ENCODE measurements around the gene IGF1R. TPM values are rescaled to one million over a fixed set of nuclear protein-coding genes. Genes with fewer than 3 reads are reported as not detected.

The IGF1R gene
- total and polyA plus RNA-seq, 5 experiments from 2014 or later = 2.5 to 122 (median 6.3) TPM

DNA sequence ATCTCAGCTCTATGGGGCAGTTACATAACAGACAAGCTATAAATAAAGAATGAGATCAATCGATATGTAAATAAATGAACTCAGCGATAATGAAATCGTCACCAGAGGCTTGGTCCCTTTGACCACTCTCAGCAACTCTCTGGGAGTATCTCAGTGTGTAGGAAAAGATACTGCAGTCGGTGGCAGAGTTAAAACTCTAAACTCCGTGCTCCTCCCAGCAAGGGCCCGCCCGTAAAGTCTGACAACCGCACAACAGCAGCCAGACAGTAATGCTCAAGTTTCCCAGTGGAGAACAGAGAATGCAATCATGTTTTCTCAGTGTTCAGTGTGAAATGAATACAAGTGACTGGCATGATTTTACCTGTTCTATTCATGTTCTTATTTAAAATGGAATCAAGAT, 28.3 kb upstream of the IGF1R start:
- POLR2A ChIA-PET = no interaction called here
- Mint-ChIP-seq H3K4me3 (no peak overlapping the region), H3K9me3 (no peaks in the 10 kb centered on the region), H3K27me3 (peaks cover 10 to 47% (median 23%) of the 10 kb centered on the region in 5 donors), H3K4me1 (no peaks in the 10 kb centered on the region), H3K27ac (no peak overlapping the region), H3K36me3 (peaks cover 0 to 1% (median 0%) of the 10 kb centered on the region in 3 donors)
- ATAC-seq (no peak), DNase-seq (no peak)

DNA sequence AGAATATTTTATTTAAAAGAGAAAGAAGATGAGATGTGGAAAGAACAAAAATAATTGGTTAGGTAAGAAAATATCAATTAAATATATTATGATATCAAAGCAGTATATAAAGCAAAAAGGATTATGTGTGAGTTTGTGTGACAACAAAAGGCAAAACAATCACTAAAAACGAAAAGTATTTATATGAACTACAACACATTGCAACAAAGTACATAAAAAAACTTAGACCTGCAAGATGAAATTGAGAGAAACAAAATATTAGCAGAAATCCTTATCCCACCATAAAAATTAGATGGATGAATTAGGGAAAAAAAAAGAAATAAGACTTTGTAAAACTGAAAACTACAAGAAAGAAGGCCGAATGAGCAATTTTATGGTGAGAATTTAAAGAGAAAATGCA, 27.3 kb upstream of the IGF1R start:
- Mint-ChIP-seq H3K4me1 (no peaks in the 10 kb centered on the region), H3K27ac (no peak overlapping the region), H3K27me3 (peaks cover 10 to 44% (median 23%) of the 10 kb centered on the region in 5 donors), H3K9me3 (no peaks in the 10 kb centered on the region), H3K4me3 (no peak overlapping the region), H3K36me3 (peaks cover 0 to 1% (median 0%) of the 10 kb centered on the region in 3 donors)
- DNase-seq (no peak), ATAC-seq (no peak)
- POLR2A ChIA-PET = no interaction called here

DNA sequence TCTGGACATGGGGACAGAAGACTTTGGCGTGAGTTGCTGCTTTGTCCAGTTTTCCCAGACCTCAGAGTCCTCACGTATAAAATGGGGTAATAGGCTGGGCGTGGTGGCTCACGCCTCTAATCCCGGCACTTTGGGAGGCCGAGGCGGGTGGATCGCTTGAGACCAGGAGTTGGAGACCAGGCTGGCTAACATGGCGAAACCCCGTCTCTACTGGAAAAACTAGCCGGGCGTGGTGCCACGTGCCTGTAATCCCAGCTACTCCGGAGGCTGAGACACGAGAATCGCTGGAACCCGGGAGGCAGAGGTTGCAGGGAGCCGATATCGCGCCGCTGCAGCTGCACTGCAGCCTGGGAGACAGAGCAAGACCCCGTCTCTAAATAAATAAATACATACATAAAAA, 22.7 kb upstream of the IGF1R start:
- POLR2A ChIA-PET = no interaction called here
- ATAC-seq = no peak
- DNase-seq = no peak
- H3K27me3 Mint-ChIP-seq = peaks cover 4 to 16% (median 6%) of the 10 kb centered on the region in 5 donors
- peaks cover 0 to 1% (median 0%) of the 10 kb centered on the region in 3 donors for H3K36me3 Mint-ChIP-seq
- H3K4me3 Mint-ChIP-seq = no peak overlapping the region
- no peak overlapping the region for H3K27ac Mint-ChIP-seq
- no peaks in the 10 kb centered on the region for H3K9me3 Mint-ChIP-seq
- no peaks in the 10 kb centered on the region for H3K4me1 Mint-ChIP-seq

DNA sequence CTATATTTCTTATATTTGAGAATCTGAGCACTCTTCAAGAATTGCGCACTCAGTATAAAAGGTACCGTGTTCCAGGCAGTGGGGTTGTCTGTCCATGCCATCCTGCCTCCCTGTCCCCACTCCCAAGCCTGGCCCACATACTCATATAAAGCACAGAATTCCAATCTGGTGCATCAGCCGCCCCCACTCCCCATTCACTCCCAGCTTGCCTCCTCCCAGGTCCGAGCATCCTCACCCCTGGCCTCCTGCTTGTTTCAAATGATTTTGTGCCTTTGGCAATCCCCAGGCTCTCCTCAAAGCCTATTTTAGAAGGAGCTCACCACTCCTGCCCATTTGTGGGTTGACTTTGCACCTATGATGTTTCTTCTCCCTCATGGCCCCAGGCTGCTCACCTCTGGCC, 22.2 kb upstream of the IGF1R start:
- Mint-ChIP-seq H3K9me3 (no peaks in the 10 kb centered on the region), H3K27ac (no peak overlapping the region), H3K36me3 (peaks cover 0 to under 1% (median 0%) of the 10 kb centered on the region in 3 donors), H3K4me1 (no peaks in the 10 kb centered on the region), H3K4me3 (no peak overlapping the region), H3K27me3 (peaks cover 2 to 15% (median 4%) of the 10 kb centered on the region in 5 donors)
- ATAC-seq (no peak), DNase-seq (no peak)
- POLR2A ChIA-PET = no interaction called here

DNA sequence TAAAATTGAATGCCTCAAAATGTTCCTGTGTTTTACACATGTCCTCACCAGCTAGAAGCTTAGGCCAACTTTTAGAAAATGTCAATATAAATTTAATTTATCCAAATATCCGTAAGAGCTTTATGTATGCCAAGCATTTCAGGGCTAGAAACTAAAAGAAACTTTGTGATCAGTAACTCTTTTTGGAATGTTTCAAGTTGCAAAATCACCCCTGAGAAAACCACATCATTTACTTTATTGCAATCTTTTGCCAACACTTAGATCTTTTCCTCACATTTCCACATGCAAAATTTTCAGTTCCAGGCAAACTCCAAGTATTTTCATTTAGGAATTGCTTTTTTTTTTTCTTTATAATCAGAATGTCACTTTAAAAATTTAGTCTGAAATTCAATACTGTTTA, 20.1 kb upstream of the IGF1R start:
- DNase-seq (no peak), ATAC-seq (no peak)
- H3K4me3 Mint-ChIP-seq = no peak overlapping the region
- POLR2A ChIA-PET = no interaction called here
- H3K4me1 Mint-ChIP-seq = no peaks in the 10 kb centered on the region
- peaks cover 0 to 14% (median 0%) of the 10 kb centered on the region in 5 donors for H3K27me3 Mint-ChIP-seq
- H3K36me3 Mint-ChIP-seq = no peaks in the 10 kb centered on the region
- H3K27ac Mint-ChIP-seq = no peak overlapping the region
- H3K9me3 Mint-ChIP-seq = no peaks in the 10 kb centered on the region

DNA sequence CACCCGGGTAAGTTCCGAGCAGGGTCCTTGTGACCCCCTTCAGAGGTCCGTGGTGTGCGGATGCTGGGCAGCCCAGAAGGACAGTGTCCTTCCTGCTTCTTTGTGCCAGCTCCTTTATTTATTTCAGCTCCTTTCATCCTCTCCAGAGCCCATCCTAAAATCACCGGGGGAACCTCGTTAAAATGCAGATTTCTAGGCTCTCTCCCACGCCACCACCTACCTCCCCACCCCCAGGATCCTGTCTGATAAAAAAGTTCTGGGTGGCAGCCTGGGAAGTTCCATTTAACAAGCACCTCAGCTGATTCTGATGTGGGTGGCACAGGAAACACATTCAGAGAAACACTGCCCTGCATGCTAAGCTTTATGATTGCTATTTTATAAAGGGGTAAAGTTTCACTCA, 12.5 kb upstream of the IGF1R start:
- Mint-ChIP-seq H3K27me3 (peaks cover 0 to 14% (median 0%) of the 10 kb centered on the region in 5 donors), H3K36me3 (no peaks in the 10 kb centered on the region), H3K27ac (peak overlapping the region in 4 of 10 donors; percentile 76 to 84 (median 80)), H3K9me3 (no peaks in the 10 kb centered on the region), H3K4me3 (peak overlapping the region in 9 of 10 donors; percentile 12 to 75 (median 36)), H3K4me1 (peaks cover 7 to 20% (median 15%) of the 10 kb centered on the region in 4 donors)
- peak; percentile 52 to 68 for ATAC-seq
- POLR2A ChIA-PET = interaction anchor here (2.9 kb wide), 1 partner anchor 12 kb away, joined by 20 read pairs; the partner anchor contains the start of gene IGF1R
- DNase-seq = peak in 2 of 10 donors; percentile 21 to 39

DNA sequence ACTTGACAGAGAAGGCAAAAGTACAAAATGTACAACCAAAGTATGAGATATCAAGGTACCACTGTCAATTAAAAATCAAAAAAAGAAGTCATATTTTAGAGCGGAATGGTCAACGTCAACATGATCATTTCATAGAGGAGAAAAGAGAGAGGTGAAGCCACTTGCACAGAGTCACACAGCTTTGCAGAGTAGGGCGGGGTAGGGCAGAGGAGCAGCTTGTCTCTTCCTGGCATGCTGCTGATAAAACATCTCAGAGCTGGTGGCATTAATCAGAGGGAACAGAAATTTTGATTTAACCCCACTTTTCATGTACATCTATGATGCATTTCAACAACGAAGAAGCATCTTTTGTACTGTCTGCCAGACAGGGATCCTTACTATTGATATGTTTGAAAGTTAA, 5.2 kb upstream of the IGF1R start:
- H3K27ac Mint-ChIP-seq = peak overlapping the region in 2 of 10 donors; percentile 22 to 43
- peaks cover 0 to 10% (median 7%) of the 10 kb centered on the region in 4 donors for H3K4me1 Mint-ChIP-seq
- H3K36me3 Mint-ChIP-seq = no peaks in the 10 kb centered on the region
- no peak overlapping the region for H3K4me3 Mint-ChIP-seq
- peaks cover 0 to 26% (median 0%) of the 10 kb centered on the region in 5 donors for H3K27me3 Mint-ChIP-seq
- DNase-seq (no peak), ATAC-seq (no peak)
- POLR2A ChIA-PET = no interaction called here
- H3K9me3 Mint-ChIP-seq = no peaks in the 10 kb centered on the region

DNA sequence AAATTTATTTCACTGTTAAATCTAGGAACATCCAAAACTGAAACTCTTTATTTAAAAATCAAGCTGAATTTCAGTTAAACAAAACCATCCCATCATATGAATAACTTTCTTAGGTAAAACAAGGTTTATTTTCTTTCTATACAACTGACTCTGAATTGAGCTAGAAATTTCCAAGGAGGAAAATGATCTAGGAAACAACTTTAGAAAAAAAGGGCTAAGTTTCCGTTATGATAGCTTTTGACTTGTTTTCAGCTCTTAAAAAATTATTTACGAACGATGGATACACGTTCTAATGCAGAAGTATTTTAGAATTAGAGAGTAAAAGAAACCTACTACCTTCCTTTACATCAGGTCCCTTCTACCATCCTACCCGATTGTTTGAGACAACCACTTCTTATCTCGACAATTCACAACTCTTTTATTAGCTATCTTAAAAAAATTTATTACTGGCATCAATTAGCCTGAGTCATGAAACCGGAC, 1.8 kb upstream of the IGF1R start:
- Mint-ChIP-seq H3K36me3 (peaks cover 0 to 3% (median 0%) of the 10 kb centered on the region in 3 donors), H3K9me3 (peaks cover 0 to 6% (median 0%) of the 10 kb centered on the region in 9 donors), H3K27me3 (peaks cover 0 to 24% (median 0%) of the 10 kb centered on the region in 5 donors), H3K27ac (peak overlapping the region in 8 of 10 donors; percentile 48 to 89 (median 80)), H3K4me1 (peaks cover 10 to 20% (median 14%) of the 10 kb centered on the region in 4 donors), H3K4me3 (peak overlapping the region; percentile 78 to 90 (median 86))
- no peak for DNase-seq
- POLR2A ChIA-PET = interaction anchor here (0.6 to 5.5 kb wide), 8 partner anchors 9 to 218 kb away, joined by 3 to 41 read pairs (median 4); no protein-coding TSS in a partner anchor
- ATAC-seq = no peak

DNA sequence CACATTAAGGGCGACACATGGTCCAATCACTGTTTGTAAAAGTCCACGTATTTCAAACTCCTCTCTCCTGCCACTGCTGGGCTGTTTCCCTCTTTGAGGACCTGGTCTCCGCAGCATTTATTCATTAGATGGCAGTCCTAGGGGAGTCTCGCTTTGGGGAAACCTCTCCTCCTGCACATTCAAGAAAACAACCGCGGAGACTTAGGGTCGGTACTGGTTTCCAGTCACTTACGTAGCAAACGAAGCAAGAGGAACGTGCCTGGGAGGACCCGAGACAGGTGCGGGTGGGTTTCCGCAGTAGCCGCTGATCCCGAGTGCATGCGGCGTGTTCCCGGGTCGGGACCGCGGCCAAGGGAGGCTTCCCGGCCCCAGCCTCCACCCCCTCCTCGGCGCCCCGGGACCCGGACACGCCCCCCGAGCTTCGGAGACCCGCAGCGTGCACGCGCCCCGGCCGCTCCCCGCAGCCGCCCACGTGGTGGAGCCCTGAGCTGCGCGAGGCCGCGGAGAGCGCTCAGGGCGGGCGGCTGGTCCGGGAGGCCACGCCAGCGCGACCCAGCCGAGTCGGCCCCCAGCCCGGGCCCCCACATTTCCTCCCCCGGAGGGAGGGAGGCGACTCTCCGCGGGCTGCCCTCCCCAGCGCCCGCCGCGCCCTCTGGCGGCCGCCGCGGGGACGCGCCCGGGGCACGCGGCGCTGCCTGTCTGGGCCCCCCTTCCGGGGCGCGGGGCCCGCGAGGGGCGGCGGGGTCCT, 1.1 kb upstream of the IGF1R start:
- Mint-ChIP-seq H3K27me3 (peaks cover 0 to 23% (median 0%) of the 10 kb centered on the region in 5 donors), H3K4me1 (peaks cover 14 to 25% (median 20%) of the 10 kb centered on the region in 4 donors), H3K27ac (peak overlapping the region; percentile 57 to 91 (median 82)), H3K36me3 (peaks cover 0 to 3% (median 0%) of the 10 kb centered on the region in 3 donors), H3K4me3 (peak overlapping the region; percentile 78 to 92 (median 86)), H3K9me3 (peaks cover 0 to 6% (median 0%) of the 10 kb centered on the region in 9 donors)
- DNase-seq (peak; percentile 58 to 83 (median 72)), ATAC-seq (peak; percentile 34 to 35)
- POLR2A ChIA-PET = interaction anchor here (0.6 to 5.5 kb wide), 9 partner anchors 8 to 217 kb away, joined by 3 to 41 read pairs (median 4); no protein-coding TSS in a partner anchor

DNA sequence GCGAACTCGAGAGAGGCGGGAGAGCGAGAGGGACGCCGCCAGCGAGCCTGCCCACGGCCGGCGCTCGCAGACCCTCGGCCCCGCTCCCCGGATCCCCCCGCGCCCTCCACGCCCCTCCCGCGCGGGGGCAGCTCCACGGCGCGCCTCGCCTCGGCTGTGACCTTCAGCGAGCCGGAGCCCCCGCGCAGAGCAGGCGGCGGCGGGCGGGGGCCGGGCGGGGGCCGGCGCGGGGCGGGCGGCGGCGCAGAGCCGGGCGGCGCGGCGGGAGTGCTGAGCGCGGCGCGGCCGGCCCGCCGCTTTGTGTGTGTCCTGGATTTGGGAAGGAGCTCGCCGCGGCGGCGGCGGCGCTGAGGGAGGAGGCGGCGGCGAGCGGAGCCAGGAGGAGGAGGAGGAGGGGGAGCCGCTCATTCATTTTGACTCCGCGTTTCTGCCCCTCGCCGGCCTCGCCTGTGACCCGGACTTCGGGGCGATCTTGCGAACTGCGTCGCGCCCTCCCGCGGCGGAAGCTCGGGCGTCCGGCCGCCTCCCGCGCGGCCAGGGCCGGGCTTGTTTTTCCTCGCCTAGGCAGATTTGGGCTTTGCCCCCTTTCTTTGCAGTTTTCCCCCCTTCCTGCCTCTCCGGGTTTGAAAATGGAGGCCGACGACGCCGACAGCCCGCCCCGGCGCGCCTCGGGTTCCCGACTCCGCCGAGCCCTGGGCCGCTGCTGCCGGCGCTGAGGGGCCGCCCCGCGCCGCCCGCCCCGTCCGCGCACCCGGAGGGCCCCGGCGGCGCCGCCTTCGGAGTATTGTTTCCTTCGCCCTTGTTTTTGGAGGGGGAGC, 524 bp downstream of the IGF1R start:
- DNase-seq (peak in 9 of 10 donors; percentile 18 to 66 (median 43)), ATAC-seq (peak; percentile 8 to 21)
- peaks cover 0 to 6% (median 0%) of the 10 kb centered on the region in 9 donors for H3K9me3 Mint-ChIP-seq
- H3K27me3 Mint-ChIP-seq = peaks cover 0 to 27% (median 0%) of the 10 kb centered on the region in 5 donors
- POLR2A ChIA-PET = interaction anchor here (0.7 to 5.5 kb wide), 12 partner anchors 9 to 254 kb away, joined by 3 to 41 read pairs (median 5); no protein-coding TSS in a partner anchor
- H3K4me3 Mint-ChIP-seq = peak overlapping the region; percentile 79 to 95 (median 90)
- peaks cover 22 to 41% (median 31%) of the 10 kb centered on the region in 4 donors for H3K4me1 Mint-ChIP-seq
- peak overlapping the region; percentile 81 to 96 (median 94) for H3K27ac Mint-ChIP-seq
- H3K36me3 Mint-ChIP-seq = peaks cover 0 to 3% (median 0%) of the 10 kb centered on the region in 3 donors

DNA sequence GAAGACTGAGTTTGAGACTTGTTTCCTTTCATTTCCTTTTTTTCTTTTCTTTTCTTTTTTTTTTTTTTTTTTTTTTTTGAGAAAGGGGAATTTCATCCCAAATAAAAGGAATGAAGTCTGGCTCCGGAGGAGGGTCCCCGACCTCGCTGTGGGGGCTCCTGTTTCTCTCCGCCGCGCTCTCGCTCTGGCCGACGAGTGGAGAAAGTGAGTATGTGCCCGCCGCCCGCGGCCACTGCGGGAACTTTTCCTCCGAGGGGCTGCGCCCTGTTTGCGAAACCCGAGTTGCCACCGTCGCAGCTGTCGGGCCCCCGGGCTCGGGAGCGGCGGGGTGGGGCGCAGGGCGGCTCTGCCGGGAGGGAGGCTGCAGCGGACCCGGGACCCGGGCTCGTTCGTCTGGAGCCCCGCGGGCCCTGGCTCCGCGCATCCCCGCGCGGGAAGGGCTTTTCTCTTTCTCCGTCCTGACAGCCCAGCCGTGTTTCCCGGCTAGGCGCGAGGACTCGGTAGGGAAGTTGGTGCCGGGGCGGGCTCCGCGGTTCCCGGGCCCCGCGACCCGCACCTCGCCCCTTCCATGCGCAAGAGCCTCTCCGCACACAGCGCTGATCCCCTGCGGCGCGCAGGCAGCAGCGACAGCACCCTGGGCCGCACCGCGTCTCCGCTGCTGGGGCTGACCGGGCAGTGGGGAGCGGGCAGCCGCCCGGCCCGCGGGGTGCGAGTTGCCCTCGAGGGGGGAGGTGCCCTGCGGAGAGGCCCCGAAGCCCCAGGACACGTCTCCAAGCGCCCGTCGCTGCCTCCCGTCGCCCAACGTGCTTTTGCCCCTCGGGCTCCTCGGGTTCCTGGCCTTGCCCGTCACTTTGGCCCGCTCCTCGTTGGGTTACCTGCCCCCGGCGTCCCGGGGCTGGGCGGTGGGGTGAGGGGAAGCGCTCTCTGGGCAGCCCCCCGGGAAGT, 1.4 kb downstream of the IGF1R start:
- Mint-ChIP-seq H3K36me3 (peaks cover 0 to 3% (median 0%) of the 10 kb centered on the region in 3 donors), H3K4me1 (peaks cover 26 to 50% (median 39%) of the 10 kb centered on the region in 4 donors), H3K9me3 (peaks cover 0 to 6% (median 0%) of the 10 kb centered on the region in 9 donors), H3K4me3 (peak overlapping the region; percentile 90 to 100 (median 96)), H3K27me3 (peaks cover 0 to 27% (median 0%) of the 10 kb centered on the region in 5 donors), H3K27ac (peak overlapping the region; percentile 97 to 100 (median 98))
- DNase-seq (peak; percentile 35 to 74 (median 52)), ATAC-seq (peak; percentile 3 to 16)
- POLR2A ChIA-PET = interaction anchor here (0.7 to 5.5 kb wide), 10 partner anchors 8 to 253 kb away, joined by 3 to 41 read pairs (median 5); no protein-coding TSS in a partner anchor
